Heart left ventricle (tissue), 16 donors: ENCODE measurements around the gene SERPINA6. TPM values are rescaled to one million over a fixed set of nuclear protein-coding genes. Genes with fewer than 3 reads are reported as not detected.

ENCODE experiments used
- ATAC-seq, 4 donors: fragments of 200-7000 bp; cut with Tn5 transposase; one replicate each; pipeline ENCODE4 v1.9.1; 2020 to 2022; ENCODE audit warnings: moderate library complexity in 4 of 4, mild to moderate bottlenecking in 3 of 4, moderate number of reproducible peaks in 1 of 4
- DNase-seq, 5 donors: peaks; one replicate each; pipeline ENCODE4 v3.0.0-alpha.2; 2020
- H3K27ac ChIP-seq, 12 donors: fragments of 200-600 bp; sonication (generic) in 4 of 12; one replicate each; pipeline versions ENCODE4 v1.5.0 to v1.8.0; 2016 to 2022; ENCODE audit warnings: mild to moderate bottlenecking in 2 of 12
- H3K27me3 ChIP-seq, 9 donors: fragments of 200-600 bp; sonication (generic) in 2 of 9; one replicate each; pipeline versions ENCODE4 v1.5.1 to v1.8.0; 2016 to 2022; ENCODE audit warnings: mild to moderate bottlenecking in 3 of 9
- H3K36me3 ChIP-seq, 9 donors: fragments of 200-600 bp; sonication (generic) in 2 of 9; one replicate each; pipeline versions ENCODE4 v1.5.0 to v1.8.0; 2018 to 2022; ENCODE audit warnings: mild to moderate bottlenecking in 2 of 9
- H3K4me1 ChIP-seq, 12 donors: fragments of 200-600 bp; sonication (generic) in 4 of 12; one replicate each; pipeline versions ENCODE4 v1.5.0 to v1.8.0; 2016 to 2022; ENCODE audit warnings: mild to moderate bottlenecking in 3 of 12
- H3K4me3 ChIP-seq, 12 donors: fragments of 200-600 bp; sonication (generic) in 4 of 12; one replicate each; pipeline versions ENCODE4 v1.5.0 to v1.8.0; 2017 to 2022; ENCODE audit warnings: mild to moderate bottlenecking in 9 of 12, moderate library complexity in 4 of 12
- H3K9me3 ChIP-seq, 12 donors: fragments of 200-600 bp; sonication (generic) in 4 of 12; one replicate each; pipeline versions ENCODE4 v1.5.0 to v1.8.0; 2016 to 2022; ENCODE audit warnings: mild to moderate bottlenecking in 1 of 12
- POLR2A ChIP-seq, 2 donors: fragments of 450-650 bp; IDR thresholded peaks; one replicate each; pipeline ENCODE4 v1.6.1; 2017; ENCODE audit warnings: antibody characterized with exemption in 2 of 2, mild to moderate bottlenecking in 2 of 2, moderate library complexity in 2 of 2
- WGBS, 4 donors: extraction: QIAGEN DNeasy Blood & Tissue Kit in 2 of 4; methylation state at CpG; one replicate each; pipeline versions ENCODE4 v1.1.5 to v1.1.7; 2013 to 2018; 5-methylcytosine and 5-hydroxymethylcytosine counted together
- intact Hi-C, 10 donors: fragments of 100-400 bp; cut with DNase I; formaldehyde crosslinking; loops; one replicate each; pipeline versions ENCODE4 v1.11.1 to v1.14.2; 2022
- polyA plus RNA-seq, 2 donors: library from polyadenylated mRNA; stranded (reverse); fragments of 200-250 nt; gene quantifications; one replicate each; pipeline ENCODE4 v1.2.3, GENCODE V29; 2013
- total RNA-seq, 9 donors: library from RNA; depleted of rRNA in 2 of 9; stranded (reverse); fragments of >200 nt in 2 of 9; fragmentation: NEBNext Ultra II Directional in 3 of 9; extraction: Animal tissue kit (Norgen Biotek cat#: 25700) in 3 of 9; gene quantifications; one replicate each; pipeline versions ENCODE4 v1.1.0 to v1.2.4, GENCODE V29; 2016 to 2023
- TF ChIP-seq, protein P1 (sequence below), 12 donors: fragments of 200-600 bp; sonication (generic) in 4 of 12; IDR thresholded peaks; one replicate each; pipeline versions ENCODE4 v1.5.0 to v1.8.0; 2018 to 2022; ENCODE audit warnings: antibody characterized with exemption in 12 of 12, mild to moderate bottlenecking in 5 of 12
- donor health status: ischemic (EF 13 %, LVEDD 7.1; RV severe dilation, severe dysfunction).
- donor health status: healthy with polysubstance abuse.
- donor health status: DM: no; HTN: yes; CAD: no.
- donor health status: DM: no; HTN: no; CAD: no.
- donor health status: ischemic (EF 25% LVEDD 6.9; RV normal size, moderate dysfunction).
- donor health status: ischemic (EF 25% LVEDD 5.7; RV mildly dilated, moderate dysfunction).
- donor health status: healthy.
- donor health status: DM: yes; HTN: yes; CAD: no.
- donor health status: ischemic (EF 35%, LVEDD 5.7; RV mildly dilated, moderate dysfunction).
- donor health status: nonischemic (EF 11% LVEDD 7.7; RV severe dilation, severe dysfunction).
- donor health status: DM: yes; HTN: yes; CAD: no.
- donor health status: PGD.
- donor health status: ischemic (EF 29% LVEDD 5.4; RV normal size, mild dysfunction).
- donor health status: nonischemic (EF 23%, LVEDD 6.1; RV moderate dilation, normal function).

The SERPINA6 gene
- total and polyA plus RNA-seq, 11 donors = not detected

DNA sequence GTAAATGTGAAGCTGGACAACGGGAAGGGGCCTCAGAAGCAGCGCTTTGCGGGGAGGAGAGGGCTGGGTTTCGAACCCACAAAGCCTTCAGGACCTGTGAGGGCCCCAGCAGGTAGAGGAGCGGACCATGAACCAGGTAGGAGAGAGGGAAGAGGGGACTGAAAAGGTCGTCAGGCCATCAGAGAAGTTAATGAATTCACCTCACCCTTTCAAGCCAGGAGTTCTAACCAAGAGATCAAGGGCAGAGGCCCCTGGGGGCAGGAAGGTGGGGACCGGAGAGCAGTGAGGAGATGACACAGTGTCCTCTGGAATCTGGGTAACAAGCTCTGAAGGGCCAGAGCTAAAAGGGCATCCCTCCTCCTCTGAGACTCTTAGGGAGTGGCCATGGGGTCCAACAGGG is 45.8 kb upstream of the SERPINA6 start:
- 74 to 82% (median 79%) methylated on average over 7 of the region's 7 CpGs for WGBS, 4 donors
- Histone ChIP-seq H3K36me3 (no peaks in the 10 kb centered on the region), H3K9me3 (no peaks in the 10 kb centered on the region), H3K27me3 (peaks cover 0 to 13% (median 0%) of the 10 kb centered on the region in 9 donors), H3K4me1 (no peaks in the 10 kb centered on the region), H3K4me3 (no peak overlapping the region), H3K27ac (no peak overlapping the region)
- DNase-seq (no peak), ATAC-seq (no peak)
- TF ChIP-seq POLR2A (IDR thresholded peaks at IDR 0.05) = no peak
- TF ChIP-seq, protein P1, sequence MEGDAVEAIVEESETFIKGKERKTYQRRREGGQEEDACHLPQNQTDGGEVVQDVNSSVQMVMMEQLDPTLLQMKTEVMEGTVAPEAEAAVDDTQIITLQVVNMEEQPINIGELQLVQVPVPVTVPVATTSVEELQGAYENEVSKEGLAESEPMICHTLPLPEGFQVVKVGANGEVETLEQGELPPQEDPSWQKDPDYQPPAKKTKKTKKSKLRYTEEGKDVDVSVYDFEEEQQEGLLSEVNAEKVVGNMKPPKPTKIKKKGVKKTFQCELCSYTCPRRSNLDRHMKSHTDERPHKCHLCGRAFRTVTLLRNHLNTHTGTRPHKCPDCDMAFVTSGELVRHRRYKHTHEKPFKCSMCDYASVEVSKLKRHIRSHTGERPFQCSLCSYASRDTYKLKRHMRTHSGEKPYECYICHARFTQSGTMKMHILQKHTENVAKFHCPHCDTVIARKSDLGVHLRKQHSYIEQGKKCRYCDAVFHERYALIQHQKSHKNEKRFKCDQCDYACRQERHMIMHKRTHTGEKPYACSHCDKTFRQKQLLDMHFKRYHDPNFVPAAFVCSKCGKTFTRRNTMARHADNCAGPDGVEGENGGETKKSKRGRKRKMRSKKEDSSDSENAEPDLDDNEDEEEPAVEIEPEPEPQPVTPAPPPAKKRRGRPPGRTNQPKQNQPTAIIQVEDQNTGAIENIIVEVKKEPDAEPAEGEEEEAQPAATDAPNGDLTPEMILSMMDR (IDR thresholded peaks at IDR 0.05) = no peak
- intact Hi-C loops = no loop called here

DNA sequence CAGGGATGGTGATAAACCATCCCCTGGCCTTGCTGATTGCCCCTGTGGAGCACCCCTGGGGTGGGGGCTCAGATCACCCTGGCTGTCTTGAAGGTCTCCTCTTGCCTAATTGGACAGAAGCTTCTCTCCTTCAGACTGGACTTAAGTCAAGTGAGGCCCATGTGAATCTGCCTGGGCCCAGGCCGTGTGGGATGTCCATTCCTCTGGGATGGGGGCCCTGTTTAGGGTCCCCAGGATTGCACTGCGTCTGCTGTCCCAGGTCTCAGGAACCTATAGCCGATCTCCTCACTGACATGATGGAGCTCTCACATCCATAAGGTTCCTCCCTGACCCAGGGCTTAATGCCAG is 45.1 kb upstream of the SERPINA6 start:
- no peak for ATAC-seq
- TF ChIP-seq, protein P1 (IDR thresholded peaks at IDR 0.05) = no peak
- TF ChIP-seq POLR2A (IDR thresholded peaks at IDR 0.05) = no peak
- H3K27ac ChIP-seq = no peak overlapping the region
- no peak overlapping the region for H3K4me3 ChIP-seq
- peaks cover 0 to 13% (median 0%) of the 10 kb centered on the region in 9 donors for H3K27me3 ChIP-seq
- intact Hi-C loops = no loop called here
- no peaks in the 10 kb centered on the region for H3K36me3 ChIP-seq
- no peaks in the 10 kb centered on the region for H3K9me3 ChIP-seq
- DNase-seq = no peak
- H3K4me1 ChIP-seq = no peaks in the 10 kb centered on the region
- WGBS, 4 donors = 77 to 89% (median 78%) methylated on average over 3 of the region's 3 CpGs; no CpG with 5 or more reads in 1 of the 4 donors

DNA sequence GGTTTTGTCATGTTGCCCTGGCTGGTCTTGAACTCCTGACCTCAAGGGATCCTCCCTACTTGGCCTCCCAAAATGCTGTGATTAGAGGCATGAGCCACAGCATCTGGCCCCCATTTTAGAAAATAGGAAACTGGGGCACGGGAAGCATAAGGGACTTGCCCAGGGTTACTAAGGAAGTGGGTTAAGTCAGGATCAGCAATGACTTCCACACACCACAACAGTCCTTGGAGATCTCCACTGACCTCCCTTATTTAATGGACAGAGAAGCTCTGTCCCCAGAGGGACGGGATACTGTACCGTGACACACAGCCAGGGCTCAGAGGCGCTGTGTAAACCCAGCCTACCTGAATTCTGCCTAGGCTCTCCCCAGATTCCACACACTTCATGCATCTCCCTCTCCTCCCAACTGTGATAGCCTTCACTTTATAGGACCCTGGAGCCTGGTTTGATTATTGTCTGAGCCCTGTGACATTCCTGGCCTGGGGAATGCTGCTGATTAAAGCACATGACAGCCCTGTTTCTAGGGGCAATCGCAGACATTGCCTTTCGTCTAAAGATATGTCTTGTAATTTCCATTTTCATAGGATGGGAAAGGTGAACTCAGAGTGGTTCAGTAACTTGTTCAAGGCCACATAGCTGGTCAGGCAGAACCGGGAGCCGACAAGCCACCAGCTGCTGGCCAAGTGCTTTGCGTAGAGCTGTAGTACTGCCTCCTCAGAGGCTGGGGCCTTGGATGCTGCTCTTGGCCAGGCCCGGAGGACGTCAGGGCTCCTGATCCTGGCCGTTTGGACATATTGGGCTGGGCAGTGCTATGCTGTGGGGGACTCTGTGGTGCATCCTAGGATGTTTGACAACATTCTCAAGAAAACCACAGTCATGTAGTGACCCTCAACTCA is 44.5 kb upstream of the SERPINA6 start:
- ATAC-seq = no peak

More for the DNA sequence above, 44.5 kb upstream of the SERPINA6 start:
- no peak overlapping the region for H3K4me3 ChIP-seq
- H3K27me3 ChIP-seq = peaks cover 0 to 13% (median 0%) of the 10 kb centered on the region in 9 donors
- H3K27ac ChIP-seq = no peak overlapping the region
- intact Hi-C loops = no loop called here
- 72 to 84% (median 75%) methylated on average over 12 of the region's 12 CpGs for WGBS, 4 donors
- no peaks in the 10 kb centered on the region for H3K4me1 ChIP-seq
- no peak for DNase-seq
- no peaks in the 10 kb centered on the region for H3K9me3 ChIP-seq
- no peaks in the 10 kb centered on the region for H3K36me3 ChIP-seq
- TF ChIP-seq POLR2A (IDR thresholded peaks at IDR 0.05) = no peak
- TF ChIP-seq, protein P1 (IDR thresholded peaks at IDR 0.05) = no peak
